Measurements from ENCODE around the gene NFIX. TPM values are rescaled to one million over a fixed set of nuclear protein-coding genes. Genes with fewer than 3 reads are reported as not detected.

NFIX gene
- total and polyA plus RNA-seq, 2 donors (not counting 3 experiments of a cell fraction or from before 2014, with no cell fraction given) = 9.8 to 37.7 TPM

GRCh38 chr19:13018035-13018914 lies 23.0 kb downstream of the NFIX start:
- Histone ChIP-seq H3K36me3 (ENCODE audit: control insufficient read depth in 2 of 2, extremely low read depth in 1 of 2, insufficient read depth in 2 of 2, low read length in 2 of 2) (no peaks in the 10 kb centered on the region), H3K9me1 (replicated peaks; ENCODE audit: control insufficient read depth, extremely low read depth, insufficient read depth, low read length) (no peaks in the 10 kb centered on the region), H3K4me3 (replicated peaks in 1 of 3; ENCODE audit: insufficient read depth in 1 of 3, low read depth in 1 of 3, low read length in 3 of 3) (no peak overlapping the region), H4K20me1 (replicated peaks; ENCODE audit: control insufficient read depth, extremely low read depth, insufficient read depth, low read length) (no peaks in the 10 kb centered on the region), H2AFZ (ENCODE audit: low read depth, low read length) (peak overlapping the region; percentile 47), H3K27ac (ENCODE audit: insufficient read depth, low read depth, low read length) (no peak overlapping the region), H3K9me3 (replicated peaks; ENCODE audit: control insufficient read depth, insufficient read depth, low read length) (no peaks in the 10 kb centered on the region), H3K79me2 (ENCODE audit: control insufficient read depth, insufficient read depth, low read length) (no peaks in the 10 kb centered on the region), H3K9ac (replicated peaks; ENCODE audit: extremely low read depth, insufficient read depth, low read length) (peak overlapping the region; percentile 8), H3K4me2 (ENCODE audit: insufficient read depth, low read length) (peak overlapping the region; percentile 4), H3K4me1 (ENCODE audit: control insufficient read depth, extremely low read depth, insufficient read depth, low read length) (peaks cover 16% of the 10 kb centered on the region), H3K27me3 (ENCODE audit: control insufficient read depth in 2 of 2, insufficient read depth in 2 of 2, low read length in 2 of 2) (no peaks in the 10 kb centered on the region)
- intact Hi-C loops (cut with micrococcal nuclease) (no loop called here), dilution Hi-C loops (cut with MboI; ENCODE audit: extremely low pct_ligation_motif_present, low sequenced_read_pairs) (no loop called here)
- TF ChIP-seq GATA2 (IDR thresholded peaks at IDR 0.05; ENCODE audit: insufficient read depth, insufficient read length, low read depth, low read length) = no peak
- no peak for TF ChIP-seq MAX (IDR thresholded peaks at IDR 0.05; ENCODE audit: insufficient read depth, insufficient read length)
- TF ChIP-seq EZH2 (IDR thresholded peaks at IDR 0.05; ENCODE audit: borderline replicate concordance, low read depth, low read length, severe bottlenecking) = no peak
- TF ChIP-seq FOS (IDR thresholded peaks at IDR 0.05; ENCODE audit: borderline replicate concordance, insufficient read depth, low read length) = no peak
- TF ChIP-seq JUN (IDR thresholded peaks at IDR 0.05; ENCODE audit: borderline replicate concordance, insufficient read depth, insufficient read length, low read depth) = no peak
- no peak for TF ChIP-seq POLR2A (IDR thresholded peaks at IDR 0.05; ENCODE audit: low read depth, low read length)
- no peak for TF ChIP-seq MYC (IDR thresholded peaks at IDR 0.05; ENCODE audit: low read depth, low read length)
- TF ChIP-seq POLR2AphosphoS5 (IDR thresholded peaks at IDR 0.05; ENCODE audit: insufficient read depth, low read depth, low read length) = no peak
- no peak for TF ChIP-seq CTCF (IDR thresholded peaks at IDR 0.05; ENCODE audit: extremely low read depth in 1 of 2, insufficient read depth in 1 of 2, low read depth in 1 of 2, low read length in 2 of 2)
- FAIRE-seq (peak; percentile 67), DNase-seq (ENCODE audit: low read depth, low spot score) (peak; percentile 38)
- POLR2A ChIA-PET = no interaction called here
- BruUV-seq (replicated peaks) = no TSS peak
- CTCF ChIA-PET = interaction anchor here (1.1 to 1.7 kb wide), 6 partner anchors 9 to 43 kb away, joined by 3 to 12 read pairs (median 6); no protein-coding TSS in a partner anchor

Measured in endothelial cell of umbilical vein (primary cell).